K562 (cell line): ENCODE data around the gene CMPK1. TPM values are rescaled to one million over a fixed set of nuclear protein-coding genes. Genes with fewer than 3 reads are reported as not detected.
A peak's percentile ranks its signal among the peaks of the same experiment; 100 is the strongest.

Experiments
- ARNT ChIP-seq, 2 experiments: fragments of 450-650 bp; IDR thresholded peaks; 2 replicates each; pipeline ENCODE4 v1.6.1; 2016; ENCODE audit warnings: mild to moderate bottlenecking in 1 of 2
- CXXC5 ChIP-seq: fragments of 250-450 bp; sonication (Bioruptor Pico); IDR thresholded peaks from 2 replicates; pipeline ENCODE4 v1.8.0; 2022; ENCODE audit warnings: inconsistent platforms, mild to moderate bottlenecking, moderate library complexity
- ESRRA ChIP-seq: fragments of 450-650 bp; IDR thresholded peaks from 2 replicates; pipeline ENCODE4 v1.6.1; 2014; ENCODE audit warnings: low read depth, mild to moderate bottlenecking, moderate library complexity, borderline replicate concordance
- NUFIP1 ChIP-seq: fragments of 450-650 bp; IDR thresholded peaks from 2 replicates; pipeline ENCODE4 v1.6.1; 2018; ENCODE audit not compliant: partially characterized antibody
- RBM25 ChIP-seq: fragments of 200-400 bp; formaldehyde crosslinking; IDR thresholded peaks from 2 replicates; pipeline ENCODE4 v1.6.1; 2018; ENCODE audit warnings: low read length, low read depth, moderate library complexity; ENCODE audit not compliant: severe bottlenecking
- SNIP1 ChIP-seq: fragments of 450-650 bp; IDR thresholded peaks from 2 replicates; pipeline ENCODE4 v1.7.1; 2017; ENCODE audit warnings: low read depth, mild to moderate bottlenecking
- SREBF2 ChIP-seq: sonication (generic); formaldehyde crosslinking; IDR thresholded peaks from 2 replicates; pipeline ENCODE4 v1.4.0; 2020; ENCODE audit warnings: mild to moderate bottlenecking, missing genetic modification reagents
- ZBTB1 ChIP-seq: sonication (generic); formaldehyde crosslinking; IDR thresholded peaks from 2 replicates; pipeline ENCODE4 v1.8.1; 2023; ENCODE audit warnings: missing genetic modification reagents, low read depth, mild to moderate bottlenecking, borderline replicate concordance
- ZNF23 ChIP-seq: fragments of 250-450 bp; sonication (Bioruptor Pico); IDR thresholded peaks from 2 replicates; pipeline ENCODE4 v1.4.0; 2020; ENCODE audit warnings: mild to moderate bottlenecking
- polyA plus RNA-seq, 8 experiments: library from polyadenylated mRNA; depleted of rRNA in 4 of 8; stranded (reverse) in 5 of 8; unstranded in 3 of 8; fragments of >200 nt; fragmentation: Nextera tagmentation in 2 of 8; fragmentation: Illumina TruSeq in 1 of 8; extraction: Ambion mirVana in 2 of 8; extraction: Trizol in 1 of 8; gene quantifications; 2 replicates each; pipeline versions ENCODE4 v1.2.1 to v1.2.3, GENCODE V29; 2011 to 2014; ENCODE audit warnings: inconsistent platforms in 1 of 8, missing spikeins in 1 of 8
- total RNA-seq, 7 experiments: library from RNA; depleted of rRNA in 6 of 7; stranded (reverse); fragments of >200 nt in 6 of 7; fragmentation: Illumina TruSeq in 2 of 7; extraction: Trizol in 2 of 7; gene quantifications; 2 replicates each; pipeline versions ENCODE4 v1.2.1 to v1.2.3, GENCODE V29; 2011 to 2021; ENCODE audit warnings: low replicate concordance in 1 of 7
- TF ChIP-seq, protein P1 (sequence below): fragments of 250-450 bp; sonication (Bioruptor Pico); IDR thresholded peaks from 2 replicates; pipeline ENCODE4 v1.4.0; 2020; ENCODE audit warnings: borderline replicate concordance
- TF ChIP-seq, protein P2 (sequence below): fragments of 450-650 bp; IDR thresholded peaks from 2 replicates; pipeline ENCODE4 v1.6.1; 2016; ENCODE audit warnings: low read depth
- TF ChIP-seq, protein P3 (sequence below): fragments of 450-650 bp; formaldehyde crosslinking; IDR thresholded peaks from 2 replicates; pipeline ENCODE4 v1.4.0; 2020; ENCODE audit warnings: mild to moderate bottlenecking, mixed read lengths
- TF ChIP-seq, protein P4 (sequence below): fragments of 250-450 bp; sonication (Bioruptor Pico); IDR thresholded peaks from 2 replicates; pipeline ENCODE4 v1.6.1; 2021; ENCODE audit warnings: mild to moderate bottlenecking
- TF ChIP-seq, protein P5 (sequence below): fragments of 450-650 bp; IDR thresholded peaks from 2 replicates; pipeline ENCODE4 v1.6.1; 2016; ENCODE audit warnings: antibody characterized with exemption

Gene CMPK1
- total and polyA plus RNA-seq, 9 of the 15 experiments (the other 6 are each of a cell fraction or from before 2014, with no cell fraction given) = 54.5 to 197 (median 116) TPM

DNA sequence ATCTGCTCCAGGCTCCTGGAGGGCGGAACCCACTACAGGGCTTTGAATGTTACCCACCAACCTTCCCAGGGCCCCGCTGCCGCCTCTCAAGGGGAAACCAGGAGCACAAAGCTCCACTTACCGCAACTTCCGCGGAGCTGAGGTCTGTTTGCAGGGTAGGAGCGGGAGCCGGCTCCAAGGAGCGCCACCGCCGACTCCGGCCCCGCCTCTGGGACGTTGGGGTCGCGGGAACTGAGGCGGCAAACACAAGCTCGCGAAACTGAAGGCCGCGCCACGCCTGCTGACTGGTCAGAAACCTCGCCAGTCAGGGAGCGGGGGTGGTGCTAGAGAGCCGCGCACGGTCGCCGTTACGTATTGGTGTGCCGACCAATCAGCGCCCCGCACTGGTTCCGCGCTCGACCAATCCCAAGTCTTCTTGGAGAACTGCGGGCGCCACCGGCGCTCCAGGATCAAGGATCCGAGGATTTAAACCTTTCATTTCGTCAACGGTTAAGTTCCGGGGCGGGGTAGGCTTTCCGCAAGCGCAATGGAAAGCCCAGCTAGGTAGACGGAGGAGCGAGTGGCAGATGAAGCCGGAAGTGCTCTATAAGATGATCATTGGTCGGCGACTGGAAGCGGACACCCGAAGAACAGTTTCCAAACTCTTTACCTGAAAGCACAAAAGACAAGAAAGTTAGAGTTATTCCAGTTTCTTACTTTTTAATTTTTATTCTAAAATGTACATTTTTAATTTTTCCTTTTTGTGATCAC, 19.5 kb upstream of the CMPK1 start, which contains the start of gene STIL (continued):
- TF ChIP-seq, protein P1, sequence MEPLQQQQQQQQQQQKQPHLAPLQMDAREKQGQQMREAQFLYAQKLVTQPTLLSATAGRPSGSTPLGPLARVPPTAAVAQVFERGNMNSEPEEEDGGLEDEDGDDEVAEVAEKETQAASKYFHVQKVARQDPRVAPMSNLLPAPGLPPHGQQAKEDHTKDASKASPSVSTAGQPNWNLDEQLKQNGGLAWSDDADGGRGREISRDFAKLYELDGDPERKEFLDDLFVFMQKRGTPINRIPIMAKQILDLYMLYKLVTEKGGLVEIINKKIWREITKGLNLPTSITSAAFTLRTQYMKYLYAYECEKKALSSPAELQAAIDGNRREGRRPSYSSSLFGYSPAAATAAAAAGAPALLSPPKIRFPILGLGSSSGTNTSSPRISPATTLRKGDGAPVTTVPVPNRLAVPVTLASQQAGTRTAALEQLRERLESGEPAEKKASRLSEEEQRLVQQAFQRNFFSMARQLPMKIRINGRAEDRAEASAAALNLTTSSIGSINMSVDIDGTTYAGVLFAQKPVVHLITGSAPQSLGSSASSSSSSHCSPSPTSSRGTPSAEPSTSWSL (CRISPR knock-in tag) = peak; percentile 68; the same call in 1 of the 2 replicates
- no peak for TF ChIP-seq NUFIP1
- peak; percentile 80; the same call in 1 of the 2 replicates for TF ChIP-seq ZBTB1 (CRISPR knock-in tag)
- TF ChIP-seq, protein P2, sequence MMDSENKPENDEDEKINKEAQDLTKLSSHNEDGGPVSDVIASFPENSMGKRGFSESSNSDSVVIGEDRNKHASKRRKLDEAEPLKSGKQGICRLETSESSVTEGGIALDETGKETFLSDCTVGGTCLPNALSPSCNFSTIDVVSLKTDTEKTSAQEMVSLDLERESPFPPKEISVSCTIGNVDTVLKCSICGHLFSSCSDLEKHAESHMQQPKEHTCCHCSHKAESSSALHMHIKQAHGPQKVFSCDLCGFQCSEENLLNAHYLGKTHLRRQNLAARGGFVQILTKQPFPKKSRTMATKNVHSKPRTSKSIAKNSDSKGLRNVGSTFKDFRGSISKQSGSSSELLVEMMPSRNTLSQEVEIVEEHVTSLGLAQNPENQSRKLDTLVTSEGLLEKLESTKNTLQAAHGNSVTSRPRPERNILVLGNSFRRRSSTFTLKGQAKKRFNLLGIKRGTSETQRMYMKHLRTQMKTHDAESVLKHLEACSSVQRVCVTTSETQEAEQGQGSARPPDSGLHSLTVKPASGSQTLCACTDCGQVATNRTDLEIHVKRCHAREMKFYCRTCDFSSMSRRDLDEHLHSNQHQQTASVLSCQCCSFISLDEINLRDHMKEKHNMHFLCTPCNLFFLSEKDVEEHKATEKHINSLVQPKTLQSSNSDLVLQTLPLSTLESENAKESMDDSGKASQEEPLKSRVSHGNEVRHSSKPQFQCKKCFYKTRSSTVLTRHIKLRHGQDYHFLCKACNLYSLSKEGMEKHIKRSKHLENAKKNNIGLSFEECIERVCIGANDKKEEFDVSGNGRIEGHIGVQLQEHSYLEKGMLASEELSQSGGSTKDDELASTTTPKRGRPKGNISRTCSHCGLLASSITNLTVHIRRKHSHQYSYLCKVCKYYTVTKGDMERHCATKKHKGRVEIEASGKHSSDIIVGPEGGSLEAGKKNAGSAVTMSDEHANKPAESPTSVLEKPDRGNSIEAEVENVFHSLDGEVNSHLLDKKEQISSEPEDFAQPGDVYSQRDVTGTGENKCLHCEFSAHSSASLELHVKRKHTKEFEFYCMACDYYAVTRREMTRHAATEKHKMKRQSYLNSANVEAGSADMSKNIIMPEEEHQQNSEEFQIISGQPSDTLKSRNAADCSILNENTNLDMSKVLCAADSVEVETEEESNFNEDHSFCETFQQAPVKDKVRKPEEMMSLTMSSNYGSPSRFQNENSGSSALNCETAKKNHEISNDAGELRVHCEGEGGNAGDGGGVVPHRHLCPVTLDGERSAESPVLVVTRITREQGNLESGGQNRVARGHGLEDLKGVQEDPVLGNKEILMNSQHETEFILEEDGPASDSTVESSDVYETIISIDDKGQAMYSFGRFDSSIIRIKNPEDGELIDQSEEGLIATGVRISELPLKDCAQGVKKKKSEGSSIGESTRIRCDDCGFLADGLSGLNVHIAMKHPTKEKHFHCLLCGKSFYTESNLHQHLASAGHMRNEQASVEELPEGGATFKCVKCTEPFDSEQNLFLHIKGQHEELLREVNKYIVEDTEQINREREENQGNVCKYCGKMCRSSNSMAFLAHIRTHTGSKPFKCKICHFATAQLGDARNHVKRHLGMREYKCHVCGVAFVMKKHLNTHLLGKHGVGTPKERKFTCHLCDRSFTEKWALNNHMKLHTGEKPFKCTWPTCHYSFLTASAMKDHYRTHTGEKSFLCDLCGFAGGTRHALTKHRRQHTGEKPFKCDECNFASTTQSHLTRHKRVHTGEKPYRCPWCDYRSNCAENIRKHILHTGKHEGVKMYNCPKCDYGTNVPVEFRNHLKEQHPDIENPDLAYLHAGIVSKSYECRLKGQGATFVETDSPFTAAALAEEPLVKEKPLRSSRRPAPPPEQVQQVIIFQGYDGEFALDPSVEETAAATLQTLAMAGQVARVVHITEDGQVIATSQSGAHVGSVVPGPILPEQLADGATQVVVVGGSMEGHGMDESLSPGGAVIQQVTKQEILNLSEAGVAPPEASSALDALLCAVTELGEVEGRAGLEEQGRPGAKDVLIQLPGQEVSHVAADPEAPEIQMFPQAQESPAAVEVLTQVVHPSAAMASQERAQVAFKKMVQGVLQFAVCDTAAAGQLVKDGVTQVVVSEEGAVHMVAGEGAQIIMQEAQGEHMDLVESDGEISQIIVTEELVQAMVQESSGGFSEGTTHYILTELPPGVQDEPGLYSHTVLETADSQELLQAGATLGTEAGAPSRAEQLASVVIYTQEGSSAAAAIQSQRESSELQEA = no peak
- TF ChIP-seq, protein P3, sequence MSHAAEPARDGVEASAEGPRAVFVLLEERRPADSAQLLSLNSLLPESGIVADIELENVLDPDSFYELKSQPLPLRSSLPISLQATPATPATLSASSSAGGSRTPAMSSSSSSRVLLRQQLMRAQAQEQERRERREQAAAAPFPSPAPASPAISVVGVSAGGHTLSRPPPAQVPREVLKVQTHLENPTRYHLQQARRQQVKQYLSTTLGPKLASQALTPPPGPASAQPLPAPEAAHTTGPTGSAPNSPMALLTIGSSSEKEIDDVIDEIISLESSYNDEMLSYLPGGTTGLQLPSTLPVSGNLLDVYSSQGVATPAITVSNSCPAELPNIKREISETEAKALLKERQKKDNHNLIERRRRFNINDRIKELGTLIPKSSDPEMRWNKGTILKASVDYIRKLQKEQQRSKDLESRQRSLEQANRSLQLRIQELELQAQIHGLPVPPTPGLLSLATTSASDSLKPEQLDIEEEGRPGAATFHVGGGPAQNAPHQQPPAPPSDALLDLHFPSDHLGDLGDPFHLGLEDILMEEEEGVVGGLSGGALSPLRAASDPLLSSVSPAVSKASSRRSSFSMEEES (CRISPR knock-in tag) = no peak
- TF ChIP-seq, protein P4, sequence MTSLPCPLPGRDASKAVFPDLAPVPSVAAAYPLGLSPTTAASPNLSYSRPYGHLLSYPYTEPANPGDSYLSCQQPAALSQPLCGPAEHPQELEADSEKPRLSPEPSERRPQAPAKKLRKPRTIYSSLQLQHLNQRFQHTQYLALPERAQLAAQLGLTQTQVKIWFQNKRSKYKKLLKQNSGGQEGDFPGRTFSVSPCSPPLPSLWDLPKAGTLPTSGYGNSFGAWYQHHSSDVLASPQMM (CRISPR knock-in tag) = no peak
- TF ChIP-seq CXXC5 = peak; percentile 99
- TF ChIP-seq, protein P5, sequence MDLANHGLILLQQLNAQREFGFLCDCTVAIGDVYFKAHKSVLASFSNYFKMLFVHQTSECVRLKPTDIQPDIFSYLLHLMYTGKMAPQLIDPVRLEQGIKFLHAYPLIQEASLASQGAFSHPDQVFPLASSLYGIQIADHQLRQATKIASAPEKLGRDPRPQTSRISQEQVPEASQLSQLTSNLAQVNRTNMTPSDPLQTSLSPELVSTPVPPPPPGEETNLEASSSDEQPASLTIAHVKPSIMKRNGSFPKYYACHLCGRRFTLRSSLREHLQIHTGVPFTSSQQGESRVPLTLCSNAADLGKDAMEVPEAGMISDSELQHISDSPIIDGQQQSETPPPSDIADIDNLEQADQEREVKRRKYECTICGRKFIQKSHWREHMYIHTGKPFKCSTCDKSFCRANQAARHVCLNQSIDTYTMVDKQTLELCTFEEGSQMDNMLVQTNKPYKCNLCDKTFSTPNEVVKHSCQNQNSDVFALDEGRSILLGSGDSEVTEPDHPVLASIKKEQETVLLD = peak; percentile 54; the same call in 1 of the 2 replicates
- TF ChIP-seq SREBF2 (CRISPR knock-in tag) = no peak
- TF ChIP-seq ZNF23 = no peak
- no peak for TF ChIP-seq SNIP1
- TF ChIP-seq ARNT (IDR thresholded peaks at IDR 0.05) = 0 out of 4 replicates have a peak, but pooled peaks of 1 of the 2 experiments have one; percentile 22
- TF ChIP-seq RBM25 = peak; percentile 89
- TF ChIP-seq ESRRA = peak; percentile 75
